HepG2 (cell line): ENCODE data around the gene NEURL2. TPM values are rescaled to one million over a fixed set of nuclear protein-coding genes. Genes with fewer than 3 reads are reported as not detected.

Experiments
- FOXO1 ChIP-seq: sonication (generic); formaldehyde crosslinking; IDR thresholded peaks from 2 replicates; pipeline ENCODE4 v1.4.0; 2020; ENCODE audit warnings: missing genetic modification reagents
- HHEX ChIP-seq: IDR thresholded peaks from 2 replicates; pipeline ENCODE4 v1.6.1; 2016; ENCODE audit warnings: control low read depth
- HMG20B ChIP-seq: conservative IDR thresholded peaks from 2 replicates; pipeline ENCODE4 v1.6.1; 2016; ENCODE audit warnings: missing genetic modification reagents, missing compliant biosample characterization
- MAFG ChIP-seq: sonication (generic); formaldehyde crosslinking; IDR thresholded peaks from 2 replicates; pipeline ENCODE4 v1.5.1; 2020; ENCODE audit warnings: mild to moderate bottlenecking, missing genetic modification reagents
- NFKB2 ChIP-seq: sonication (generic); formaldehyde crosslinking; IDR thresholded peaks from 2 replicates; pipeline ENCODE4 v1.4.0; 2020; ENCODE audit warnings: missing genetic modification reagents, borderline replicate concordance
- NR2F1 ChIP-seq, 2 experiments: fragments of 450-650 bp in 1 of 2; formaldehyde crosslinking in 1 of 2; IDR thresholded peaks; 2 replicates each; pipeline versions ENCODE4 v1.5.0 to v1.6.1; 2016 to 2020; ENCODE audit warnings: mild to moderate bottlenecking in 1 of 2, missing compliant biosample characterization in 1 of 2, missing genetic modification reagents in 1 of 2, moderate library complexity in 1 of 2
- PHF8 ChIP-seq: sonication (generic); formaldehyde crosslinking; IDR thresholded peaks from 2 replicates; pipeline ENCODE4 v1.5.0; 2020; ENCODE audit warnings: missing genetic modification reagents
- SIN3B ChIP-seq: fragments of 150-350 bp; IDR thresholded peaks from 2 replicates; pipeline ENCODE4 v1.6.1; 2014; ENCODE audit warnings: low read length
- SP4 ChIP-seq: sonication (generic); formaldehyde crosslinking; IDR thresholded peaks from 2 replicates; pipeline ENCODE4 v1.8.1; 2023; ENCODE audit warnings: mild to moderate bottlenecking, missing genetic modification reagents
- TEAD3 ChIP-seq: optimal IDR thresholded peaks from 2 replicates; pipeline ENCODE3; 2016; ENCODE audit warnings: borderline replicate concordance
- TGIF2 ChIP-seq: IDR thresholded peaks from 2 replicates; pipeline ENCODE4 v1.6.1; 2016; ENCODE audit warnings: control low read depth, missing compliant biosample characterization
- THAP9 ChIP-seq: sonication (generic); formaldehyde crosslinking; IDR thresholded peaks from 2 replicates; pipeline ENCODE4; 2020; ENCODE audit warnings: missing genetic modification reagents, mild to moderate bottlenecking, borderline replicate concordance
- ZFP90 ChIP-seq: sonication (generic); formaldehyde crosslinking; IDR thresholded peaks from 2 replicates; pipeline ENCODE4 v1.8.0; 2022; ENCODE audit warnings: missing genetic modification reagents, mild to moderate bottlenecking, inconsistent platforms, borderline replicate concordance
- ZFX ChIP-seq: sonication (generic); formaldehyde crosslinking; IDR thresholded peaks from 2 replicates; pipeline ENCODE4 v1.4.0; 2020; ENCODE audit warnings: mild to moderate bottlenecking, low read depth, missing genetic modification reagents, moderate library complexity
- ZHX1 ChIP-seq: sonication (generic); formaldehyde crosslinking; IDR thresholded peaks from 2 replicates; pipeline ENCODE4 v1.8.1; 2022; ENCODE audit warnings: low read depth, mild to moderate bottlenecking, missing genetic modification reagents
- ZNF230 ChIP-seq: sonication (generic); formaldehyde crosslinking; IDR thresholded peaks from 2 replicates; pipeline ENCODE4 v1.4.0; 2020; ENCODE audit warnings: mild to moderate bottlenecking, missing genetic modification reagents
- ZNF512B ChIP-seq: sonication (generic); formaldehyde crosslinking; IDR thresholded peaks from 2 replicates; pipeline ENCODE4 v1.5.1; 2020; ENCODE audit warnings: missing genetic modification reagents, mild to moderate bottlenecking, borderline replicate concordance
- ZNF563 ChIP-seq: sonication (generic); formaldehyde crosslinking; IDR thresholded peaks from 2 replicates; pipeline ENCODE4 v1.8.0; 2022; ENCODE audit warnings: mild to moderate bottlenecking, moderate library complexity, missing genetic modification reagents
- ZNF747 ChIP-seq: sonication (generic); formaldehyde crosslinking; IDR thresholded peaks from 2 replicates; pipeline ENCODE4 v1.8.1; 2023; ENCODE audit warnings: missing genetic modification reagents, mild to moderate bottlenecking, borderline replicate concordance
- ZNF781 ChIP-seq: sonication (generic); formaldehyde crosslinking; IDR thresholded peaks from 2 replicates; pipeline ENCODE4 v1.5.1; 2020; ENCODE audit warnings: borderline replicate concordance, mild to moderate bottlenecking, missing genetic modification reagents; ENCODE audit errors: not compliant biosample characterization
- polyA plus RNA-seq, 8 experiments: library from polyadenylated mRNA; depleted of rRNA in 3 of 8; stranded (reverse) in 7 of 8; unstranded in 1 of 8; fragments of >200 nt; fragmentation: Illumina TruSeq in 4 of 8; extraction: Trizol in 4 of 8; gene quantifications; 2 replicates each; pipeline versions ENCODE4 v1.2.1 to v1.2.3, GENCODE V29; 2011 to 2016; ENCODE audit warnings: low read depth in 4 of 8, missing spikeins in 1 of 8, mixed read lengths in 1 of 8; ENCODE audit not compliant: insufficient read depth in 1 of 8
- total RNA-seq, 5 experiments: library from RNA; depleted of rRNA; stranded (reverse); fragments of >200 nt; fragmentation: Illumina TruSeq; extraction: Trizol; gene quantifications; 2 replicates each; pipeline ENCODE4 v1.2.3, GENCODE V29; 2016; ENCODE audit warnings: low read depth in 1 of 5

The NEURL2 gene
- total and polyA plus RNA-seq, 2 of the 13 experiments (the other 11 are each of a cell fraction or from before 2014, with no cell fraction given): 7.2 to 9.7 TPM

- TF ChIP-seq ZHX1 (CRISPR knock-in tag) (0 out of 2 replicates have a peak, but pooled peaks have one; percentile 51), ZNF747 (CRISPR knock-in tag) (no peak), ZNF512B (0 out of 2 replicates have a peak, but pooled peaks have one; percentile 70), ZFX (CRISPR knock-in tag) (peak; percentile 31), MAFG (CRISPR knock-in tag) (no peak), NR2F1 (CRISPR knock-in tag; IDR thresholded peaks at IDR 0.05) (peak; percentile 65 to 91), HHEX (CRISPR knock-in tag) (peak; percentile 25; the same call in 1 of the 2 replicates), PHF8 (CRISPR knock-in tag) (peak; percentile 37), SP4 (CRISPR knock-in tag) (peak; percentile 64; the same call in 1 of the 2 replicates), ZNF781 (CRISPR knock-in tag) (peak; percentile 19), ZNF563 (CRISPR knock-in tag) (peak; percentile 36; the same call in 1 of the 2 replicates), ZNF230 (CRISPR knock-in tag) (peak; percentile 69; the same call in 1 of the 2 replicates), NFKB2 (CRISPR knock-in tag) (peak; percentile 11; the same call in 1 of the 2 replicates), ZFP90 (CRISPR knock-in tag) (peak; percentile 51; the same call in 1 of the 2 replicates), HMG20B (CRISPR knock-in tag) (0 out of 2 replicates have a peak, but pooled peaks have one; percentile 32), THAP9 (CRISPR knock-in tag) (peak; percentile 54; the same call in 1 of the 2 replicates), TEAD3 (CRISPR knock-in tag) (peak; percentile 61), TGIF2 (CRISPR knock-in tag) (0 out of 2 replicates have a peak, but pooled peaks have one; percentile 61), FOXO1 (CRISPR knock-in tag) (peak; percentile 41; the same call in 1 of the 2 replicates), SIN3B (no peak)
Observed at GRCh38 chr20:45909817-45910669, 19.0 kb upstream of the NEURL2 start (continued).
